ENCODE measurements around the gene NEURL1B.

NEURL1B gene

GRCh38 chr5:172689218-172689572, 48.1 kb downstream of the NEURL1B start:
- no peak for DNase-seq (ENCODE audit: low spot score)
- TF ChIP-seq CTCF (IDR thresholded peaks at IDR 0.05; ENCODE audit: extremely low read depth, missing control alignments) = no peak

GRCh38 chr5:172689801-172690200, 48.7 kb downstream of the NEURL1B start:
- DNase-seq (ENCODE audit: low spot score) = no peak
- TF ChIP-seq CTCF (IDR thresholded peaks at IDR 0.05; ENCODE audit: extremely low read depth, missing control alignments) = no peak

GRCh38 chr5:172690258-172691075, 49.4 kb downstream of the NEURL1B start:
- TF ChIP-seq CTCF (IDR thresholded peaks at IDR 0.05; ENCODE audit: extremely low read depth, missing control alignments) = no peak
- peak; percentile 69 for DNase-seq (ENCODE audit: low spot score)

GRCh38 chr5:172691886-172692285, 50.8 kb downstream of the NEURL1B start:
- no peak for DNase-seq (ENCODE audit: low spot score)
- no peak for TF ChIP-seq CTCF (IDR thresholded peaks at IDR 0.05; ENCODE audit: extremely low read depth, missing control alignments)

- DNase-seq (ENCODE audit: low spot score) = no peak
- TF ChIP-seq CTCF (IDR thresholded peaks at IDR 0.05; ENCODE audit: extremely low read depth, missing control alignments) = no peak
Measured at GRCh38 chr5:172692451-172692850, 51.4 kb downstream of the NEURL1B start.

GRCh38 chr5:172692981-172693380, 51.9 kb downstream of the NEURL1B start:
- no peak for TF ChIP-seq CTCF (IDR thresholded peaks at IDR 0.05; ENCODE audit: extremely low read depth, missing control alignments)

GRCh38 chr5:172694061-172694460, 53.0 kb downstream of the NEURL1B start:
- no peak for DNase-seq (ENCODE audit: low spot score)
- no peak for TF ChIP-seq CTCF (IDR thresholded peaks at IDR 0.05; ENCODE audit: extremely low read depth, missing control alignments)

More at GRCh38 chr5:172692981-172693380, 51.9 kb downstream of the NEURL1B start:
- no peak for DNase-seq (ENCODE audit: low spot score)
